ENCODE results near the gene UBQLN3. TPM values are rescaled to one million over a fixed set of nuclear protein-coding genes. Genes with fewer than 3 reads are reported as not detected.

The UBQLN3 gene
- total and polyA plus RNA-seq, 2 of the 4 experiments (the other 2 are of a cell fraction) = not detected

GRCh38 chr11:5507177-5507932 lies 2.4 kb downstream of the UBQLN3 start:
- no peak for ATAC-seq (ENCODE audit: low read depth)
- H3K9ac ChIP-seq (ENCODE audit: low read depth, low read length) = no peak overlapping the region
- no peak overlapping the region for H3K4me3 ChIP-seq (ENCODE audit: insufficient read depth, low read depth, low read length)
- H3K14ac ChIP-seq (replicated peaks; ENCODE audit: low read depth, low read length) = no peak overlapping the region
- H3K4ac ChIP-seq (ENCODE audit: low read depth, low read length) = no peak overlapping the region
- H2AFZ ChIP-seq (replicated peaks; ENCODE audit: low read length, poor library complexity) = no peak overlapping the region
- no peak overlapping the region for H3K23ac ChIP-seq (ENCODE audit: low read depth, low read length)
- peaks cover 3% of the 10 kb centered on the region for H3K27me3 ChIP-seq (ENCODE audit: control insufficient read depth, insufficient read depth, low read length)
- no peak overlapping the region for H3K4me2 ChIP-seq (ENCODE audit: low read depth, low read length)
- no peak for DNase-seq
- no peaks in the 10 kb centered on the region for H3K36me3 ChIP-seq (ENCODE audit: control insufficient read depth, insufficient read depth, low read length)
- H2BK15ac ChIP-seq (ENCODE audit: low read depth, low read length) = no peak overlapping the region
- H4K8ac ChIP-seq (ENCODE audit: low read depth in 2 of 2, low read length in 2 of 2) = no peak overlapping the region
- no peak overlapping the region for H3K18ac ChIP-seq (ENCODE audit: low read depth, low read length)
- no peak overlapping the region for H2AK5ac ChIP-seq (ENCODE audit: low read depth, low read length)
- no peak overlapping the region for H2BK5ac ChIP-seq (ENCODE audit: low read depth, low read length, poor library complexity, severe bottlenecking)
- no peaks in the 10 kb centered on the region for H3K9me3 ChIP-seq (ENCODE audit: control insufficient read depth, insufficient read depth, low read length)
- POLR2A ChIA-PET (ENCODE audit: unreplicated experiment) = no interaction called here
- in situ Hi-C loops (cut with MboI; ENCODE audit: low sequenced_read_pairs) = no loop called here
- no peak overlapping the region for H2BK120ac ChIP-seq (ENCODE audit: low read depth, low read length)
- H4K5ac ChIP-seq (ENCODE audit: low read depth, low read length) = no peak overlapping the region
- H4K20me1 ChIP-seq (ENCODE audit: insufficient read depth, low read length) = no peaks in the 10 kb centered on the region
- 60% methylated on average over 6 of the region's 9 CpGs; no CpG with 5 or more reads in 1 of the 2 experiments for WGBS, 2 experiments (ENCODE audit: extremely low coverage in 2 of 2, insufficient read length in 1 of 2)
- no peaks in the 10 kb centered on the region for H3K79me1 ChIP-seq (ENCODE audit: low read depth in 1 of 2, low read length in 2 of 2)
- no peak overlapping the region for H3K56ac ChIP-seq (ENCODE audit: extremely low read depth, insufficient read depth, low read length)
- no peak overlapping the region for H3K27ac ChIP-seq (ENCODE audit: insufficient read depth, low read length)
- dilution Hi-C loops (cut with HindIII; ENCODE audit: low sequenced_read_pairs, unreplicated experiment) = no loop called here
- BruUV-seq (replicated peaks) = no TSS peak
- H2BK20ac ChIP-seq (ENCODE audit: low read depth, low read length) = no peak overlapping the region
- no peak overlapping the region for H4K91ac ChIP-seq (ENCODE audit: insufficient read depth, low read depth, low read length)
- H3K4me1 ChIP-seq (ENCODE audit: control insufficient read depth, insufficient read depth, low read length) = no peaks in the 10 kb centered on the region
- TF ChIP-seq BHLHE40 (IDR thresholded peaks at IDR 0.05; ENCODE audit: low read depth, low read length) (no peak), MXI1 (IDR thresholded peaks at IDR 0.05; ENCODE audit: borderline replicate concordance, low read depth, low read length) (no peak), SMC3 (IDR thresholded peaks at IDR 0.05; ENCODE audit: low read depth, low read length) (no peak), NFE2L2 (IDR thresholded peaks at IDR 0.05; ENCODE audit: low read depth, low read length) (no peak), MAZ (IDR thresholded peaks at IDR 0.05; ENCODE audit: borderline replicate concordance, low read depth, low read length) (no peak), RCOR1 (IDR thresholded peaks at IDR 0.05; ENCODE audit: insufficient replicate concordance, low read length) (no peak), MAFK (IDR thresholded peaks at IDR 0.05; ENCODE audit: low read depth, low read length) (no peak), FOS (IDR thresholded peaks at IDR 0.05; ENCODE audit: low read depth, low read length) (no peak), RFX5 (IDR thresholded peaks at IDR 0.05; ENCODE audit: low read depth, low read length) (no peak), CHD1 (IDR thresholded peaks at IDR 0.05; ENCODE audit: low read depth, low read length) (no peak), POLR2A (IDR thresholded peaks at IDR 0.05; ENCODE audit: low read depth, low read length) (no peak), RAD21 (IDR thresholded peaks at IDR 0.05; ENCODE audit: low read length) (no peak), CEBPB (IDR thresholded peaks at IDR 0.05; ENCODE audit: low read depth, low read length) (no peak)
- TF ChIP-seq, protein P1, sequence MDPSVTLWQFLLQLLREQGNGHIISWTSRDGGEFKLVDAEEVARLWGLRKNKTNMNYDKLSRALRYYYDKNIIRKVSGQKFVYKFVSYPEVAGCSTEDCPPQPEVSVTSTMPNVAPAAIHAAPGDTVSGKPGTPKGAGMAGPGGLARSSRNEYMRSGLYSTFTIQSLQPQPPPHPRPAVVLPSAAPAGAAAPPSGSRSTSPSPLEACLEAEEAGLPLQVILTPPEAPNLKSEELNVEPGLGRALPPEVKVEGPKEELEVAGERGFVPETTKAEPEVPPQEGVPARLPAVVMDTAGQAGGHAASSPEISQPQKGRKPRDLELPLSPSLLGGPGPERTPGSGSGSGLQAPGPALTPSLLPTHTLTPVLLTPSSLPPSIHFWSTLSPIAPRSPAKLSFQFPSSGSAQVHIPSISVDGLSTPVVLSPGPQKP (IDR thresholded peaks at IDR 0.05; ENCODE audit: borderline replicate concordance, low read depth, low read length) = no peak
- TF ChIP-seq, protein P2, sequence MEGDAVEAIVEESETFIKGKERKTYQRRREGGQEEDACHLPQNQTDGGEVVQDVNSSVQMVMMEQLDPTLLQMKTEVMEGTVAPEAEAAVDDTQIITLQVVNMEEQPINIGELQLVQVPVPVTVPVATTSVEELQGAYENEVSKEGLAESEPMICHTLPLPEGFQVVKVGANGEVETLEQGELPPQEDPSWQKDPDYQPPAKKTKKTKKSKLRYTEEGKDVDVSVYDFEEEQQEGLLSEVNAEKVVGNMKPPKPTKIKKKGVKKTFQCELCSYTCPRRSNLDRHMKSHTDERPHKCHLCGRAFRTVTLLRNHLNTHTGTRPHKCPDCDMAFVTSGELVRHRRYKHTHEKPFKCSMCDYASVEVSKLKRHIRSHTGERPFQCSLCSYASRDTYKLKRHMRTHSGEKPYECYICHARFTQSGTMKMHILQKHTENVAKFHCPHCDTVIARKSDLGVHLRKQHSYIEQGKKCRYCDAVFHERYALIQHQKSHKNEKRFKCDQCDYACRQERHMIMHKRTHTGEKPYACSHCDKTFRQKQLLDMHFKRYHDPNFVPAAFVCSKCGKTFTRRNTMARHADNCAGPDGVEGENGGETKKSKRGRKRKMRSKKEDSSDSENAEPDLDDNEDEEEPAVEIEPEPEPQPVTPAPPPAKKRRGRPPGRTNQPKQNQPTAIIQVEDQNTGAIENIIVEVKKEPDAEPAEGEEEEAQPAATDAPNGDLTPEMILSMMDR (conservative IDR thresholded peaks at IDR 0.05; ENCODE audit: low read depth, low read length) = no peak
- TF ChIP-seq, protein P3, sequence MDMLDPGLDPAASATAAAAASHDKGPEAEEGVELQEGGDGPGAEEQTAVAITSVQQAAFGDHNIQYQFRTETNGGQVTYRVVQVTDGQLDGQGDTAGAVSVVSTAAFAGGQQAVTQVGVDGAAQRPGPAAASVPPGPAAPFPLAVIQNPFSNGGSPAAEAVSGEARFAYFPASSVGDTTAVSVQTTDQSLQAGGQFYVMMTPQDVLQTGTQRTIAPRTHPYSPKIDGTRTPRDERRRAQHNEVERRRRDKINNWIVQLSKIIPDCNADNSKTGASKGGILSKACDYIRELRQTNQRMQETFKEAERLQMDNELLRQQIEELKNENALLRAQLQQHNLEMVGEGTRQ (IDR thresholded peaks at IDR 0.05; ENCODE audit: low read depth, low read length) = no peak
- H2AK9ac ChIP-seq (replicated peaks; ENCODE audit: low read depth, low read length, poor library complexity) = no peak overlapping the region
- intact Hi-C loops (cut with micrococcal nuclease) = no loop called here
- no peaks in the 10 kb centered on the region for H3K9me1 ChIP-seq (ENCODE audit: insufficient read depth, low read length)
- CTCF ChIA-PET = no interaction called here
